Measurements from ENCODE around the gene BCLAF1. TPM values are rescaled to one million over a fixed set of nuclear protein-coding genes. Genes with fewer than 3 reads are reported as not detected.
A peak's percentile ranks its signal among the peaks of the same experiment; 100 is the strongest.
"Not testable (repeated sequence)": the region's sequence is repeated elsewhere in the genome, so short reads cannot be mapped to it uniquely, and the experiment has no call there.

The BCLAF1 gene
- total and polyA plus RNA-seq, 8 donors = 112 to 254 (median 198) TPM

DNA sequence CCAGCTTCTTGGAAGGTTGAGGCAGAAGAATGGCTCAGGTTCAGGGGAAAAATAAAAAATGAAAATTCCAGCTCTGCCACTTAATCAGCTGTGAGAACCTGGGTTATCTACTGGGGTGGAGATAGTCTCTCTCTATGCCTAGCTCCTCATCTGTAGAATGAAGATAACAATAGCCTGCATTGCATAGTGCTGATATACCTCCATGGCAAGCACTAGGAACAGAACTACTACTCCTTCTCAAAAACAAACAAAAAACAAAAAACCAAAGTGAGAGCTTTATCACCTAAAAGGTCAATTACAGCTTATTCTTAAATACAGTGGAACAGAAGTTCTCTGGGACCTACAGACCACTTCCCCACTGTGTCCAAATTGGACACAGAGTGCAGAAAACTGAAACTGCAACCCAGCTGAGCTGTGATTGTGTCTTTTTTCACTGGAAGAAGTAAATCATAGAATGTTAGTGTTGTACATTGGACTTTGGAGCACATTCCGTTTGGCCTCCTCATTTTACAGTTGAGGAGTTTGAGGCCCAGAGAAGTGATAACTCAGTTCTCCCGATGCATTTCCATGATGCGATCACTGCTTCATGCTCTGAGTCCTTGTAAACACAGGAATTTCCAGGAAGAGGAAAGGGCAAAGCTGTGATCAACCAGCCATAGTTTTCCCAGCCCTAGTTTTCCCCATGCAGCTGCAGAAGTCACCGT is 62.8 kb downstream of the BCLAF1 start:
- Histone ChIP-seq H3K27ac (no peak overlapping the region), H3K9me3 (no peaks in the 10 kb centered on the region), H3K4me1 (peaks cover 0 to 14% of the 10 kb centered on the region in 2 donors), H3K4me3 (peak overlapping the region in 1 of 2 donors; percentile 7), H3K27me3 (no peaks in the 10 kb centered on the region), H3K36me3 (no peaks in the 10 kb centered on the region)
- intact Hi-C loops (cut with DNase I) = loop anchor here in 1 of 2 donors (10.0 kb wide), 1 partner anchor 692 kb away; no protein-coding TSS in a partner anchor
- DNase-seq (no peak), ATAC-seq (peak; percentile 26)
- TF ChIP-seq, protein P1, sequence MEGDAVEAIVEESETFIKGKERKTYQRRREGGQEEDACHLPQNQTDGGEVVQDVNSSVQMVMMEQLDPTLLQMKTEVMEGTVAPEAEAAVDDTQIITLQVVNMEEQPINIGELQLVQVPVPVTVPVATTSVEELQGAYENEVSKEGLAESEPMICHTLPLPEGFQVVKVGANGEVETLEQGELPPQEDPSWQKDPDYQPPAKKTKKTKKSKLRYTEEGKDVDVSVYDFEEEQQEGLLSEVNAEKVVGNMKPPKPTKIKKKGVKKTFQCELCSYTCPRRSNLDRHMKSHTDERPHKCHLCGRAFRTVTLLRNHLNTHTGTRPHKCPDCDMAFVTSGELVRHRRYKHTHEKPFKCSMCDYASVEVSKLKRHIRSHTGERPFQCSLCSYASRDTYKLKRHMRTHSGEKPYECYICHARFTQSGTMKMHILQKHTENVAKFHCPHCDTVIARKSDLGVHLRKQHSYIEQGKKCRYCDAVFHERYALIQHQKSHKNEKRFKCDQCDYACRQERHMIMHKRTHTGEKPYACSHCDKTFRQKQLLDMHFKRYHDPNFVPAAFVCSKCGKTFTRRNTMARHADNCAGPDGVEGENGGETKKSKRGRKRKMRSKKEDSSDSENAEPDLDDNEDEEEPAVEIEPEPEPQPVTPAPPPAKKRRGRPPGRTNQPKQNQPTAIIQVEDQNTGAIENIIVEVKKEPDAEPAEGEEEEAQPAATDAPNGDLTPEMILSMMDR (IDR thresholded peaks at IDR 0.05) = no peak

DNA sequence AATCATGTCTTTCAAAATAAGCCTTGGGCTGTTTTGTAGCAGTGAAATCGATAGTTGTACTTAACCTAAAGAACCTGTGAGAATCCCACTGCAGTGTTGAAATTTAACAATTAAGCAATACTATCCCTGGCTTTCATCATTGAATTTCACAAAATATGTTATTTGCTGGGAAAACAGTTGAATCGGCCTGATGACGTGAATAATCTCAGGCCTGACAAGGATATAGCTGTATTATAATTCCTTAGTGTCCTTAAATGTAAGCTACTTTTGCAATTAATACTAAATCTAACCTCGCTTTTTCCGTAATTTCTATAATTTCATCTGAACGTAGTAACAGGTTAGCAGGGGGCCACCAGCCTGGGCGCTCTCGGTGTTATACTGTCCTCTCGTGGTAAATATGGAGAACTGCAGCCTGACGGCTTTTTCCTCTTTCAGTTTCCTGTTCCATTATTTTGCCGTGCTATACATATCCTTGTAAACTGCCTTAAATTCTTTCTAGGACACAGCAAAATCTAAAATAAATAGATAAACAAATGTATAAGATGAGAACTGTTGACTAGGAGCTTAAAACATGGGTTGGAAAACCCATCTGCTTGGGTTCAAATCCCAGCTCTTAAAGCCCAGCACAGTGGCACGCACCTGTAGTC is 63.5 kb downstream of the BCLAF1 start:
- Histone ChIP-seq H3K36me3 (no peaks in the 10 kb centered on the region), H3K27me3 (no peaks in the 10 kb centered on the region), H3K4me1 (peaks cover 0 to 14% of the 10 kb centered on the region in 2 donors), H3K4me3 (peak overlapping the region in 1 of 2 donors; percentile 7), H3K27ac (no peak overlapping the region), H3K9me3 (no peaks in the 10 kb centered on the region)
- TF ChIP-seq, protein P1 (IDR thresholded peaks at IDR 0.05) = peak; percentile 92 to 100
- DNase-seq (peak; percentile 54 to 81 (median 62)), ATAC-seq (peak; percentile 97)
- intact Hi-C loops (cut with DNase I) = loop anchor here in 1 of 2 donors (10.0 kb wide), 1 partner anchor 691 kb away; no protein-coding TSS in a partner anchor

DNA sequence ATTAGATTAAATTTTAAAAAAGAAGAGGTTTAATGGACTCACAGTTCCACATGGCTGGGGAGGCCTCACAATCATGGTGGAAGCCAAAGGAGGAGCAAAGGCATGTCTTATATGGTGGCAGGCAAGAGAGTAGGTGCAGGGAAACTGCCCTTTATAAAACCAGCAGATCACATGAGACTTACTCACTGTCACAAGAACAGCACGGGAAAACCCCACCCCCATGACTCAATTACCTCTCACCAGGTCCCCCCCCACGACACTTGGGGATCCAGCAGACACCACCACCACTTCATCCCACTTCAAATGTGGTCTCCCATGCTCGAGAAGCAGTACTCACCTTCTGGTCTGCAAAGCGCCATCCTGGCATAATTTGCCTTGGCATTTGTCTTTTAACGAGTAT is 64.2 kb downstream of the BCLAF1 start:
- Histone ChIP-seq H3K27me3 (no peaks in the 10 kb centered on the region), H3K4me3 (no peak overlapping the region), H3K27ac (no peak overlapping the region), H3K36me3 (no peaks in the 10 kb centered on the region), H3K9me3 (no peaks in the 10 kb centered on the region), H3K4me1 (peaks cover 0 to 14% of the 10 kb centered on the region in 2 donors)
- DNase-seq (no peak), ATAC-seq (no peak)
- intact Hi-C loops (cut with DNase I) = loop anchor here in 1 of 2 donors (10.0 kb wide), 1 partner anchor 691 kb away; no protein-coding TSS in a partner anchor
- TF ChIP-seq, protein P1 (IDR thresholded peaks at IDR 0.05) = no peak

DNA sequence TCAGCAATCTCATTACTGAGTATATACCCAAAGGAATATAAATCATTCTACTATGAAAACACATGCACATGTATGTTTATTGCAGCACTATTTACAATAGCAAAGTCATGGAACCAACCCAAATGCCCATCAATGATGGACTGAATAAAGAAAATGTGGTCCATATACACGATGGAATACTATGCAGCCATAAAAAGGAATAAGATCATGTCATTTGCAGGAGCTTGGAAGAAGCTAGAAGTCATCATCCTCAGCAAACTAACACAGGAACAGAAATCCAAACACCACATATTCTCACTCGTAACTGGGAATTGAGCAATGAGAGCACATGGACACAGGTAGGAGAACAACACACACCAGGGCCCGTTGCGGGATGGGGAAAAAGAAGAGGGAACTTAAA is 64.7 kb downstream of the BCLAF1 start:
- not testable (repeated sequence) for H3K27me3 ChIP-seq, ATAC-seq, H3K9me3 ChIP-seq, DNase-seq, H3K36me3 ChIP-seq, H3K4me3 ChIP-seq, H3K27ac ChIP-seq
- H3K4me1 ChIP-seq = peaks cover 0 to 14% of the 10 kb centered on the region in 2 donors
- intact Hi-C loops (cut with DNase I) = loop anchor here in 1 of 2 donors (10.0 kb wide), 1 partner anchor 690 kb away; no protein-coding TSS in a partner anchor

DNA sequence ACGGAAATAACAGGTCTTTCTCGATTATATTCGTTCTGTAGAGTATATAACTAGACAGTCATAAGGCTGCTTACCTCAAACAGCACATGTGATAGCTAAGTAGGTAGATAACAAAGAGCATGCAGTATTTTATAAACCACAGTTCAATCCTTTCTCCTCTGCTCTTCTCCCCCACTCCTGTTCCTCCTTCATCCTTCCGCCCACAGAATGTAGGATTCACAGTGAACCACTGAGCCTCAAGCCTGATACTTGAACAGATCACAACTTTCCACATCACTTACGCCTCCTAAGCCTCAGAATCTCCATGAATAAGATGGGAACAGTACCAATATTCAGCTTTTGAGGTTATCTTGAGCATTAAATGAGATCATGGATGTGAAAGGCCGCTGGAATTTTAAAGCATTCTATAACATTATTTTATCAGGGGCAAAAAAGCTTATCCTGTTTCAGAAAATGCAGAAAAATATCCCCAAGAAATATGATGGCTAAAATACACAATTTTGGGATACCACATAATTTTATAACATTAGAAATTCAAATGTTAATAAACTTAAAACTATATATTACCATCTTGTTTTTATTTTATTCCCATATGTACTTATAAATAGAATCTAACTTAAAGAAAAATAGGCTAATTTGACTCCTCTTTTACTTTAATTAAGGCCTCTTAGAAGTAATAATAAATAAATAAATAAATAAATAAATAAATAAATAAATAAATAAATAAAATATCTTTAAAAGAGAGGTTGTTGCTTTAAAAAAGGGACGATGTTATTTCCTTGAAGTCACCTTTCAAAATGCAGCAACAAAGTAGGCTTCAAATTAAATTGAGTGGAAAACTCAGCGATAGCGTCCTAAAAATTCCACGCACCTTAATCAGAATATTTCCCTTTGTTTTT is 72.9 kb downstream of the BCLAF1 start:
- H3K27me3 ChIP-seq = no peaks in the 10 kb centered on the region
- DNase-seq (no peak), ATAC-seq (no peak)
- H3K27ac ChIP-seq = no peak overlapping the region
- H3K9me3 ChIP-seq = peaks cover 0 to 2% of the 10 kb centered on the region in 2 donors
- no peaks in the 10 kb centered on the region for H3K4me1 ChIP-seq
- TF ChIP-seq, protein P1 (IDR thresholded peaks at IDR 0.05) = no peak
- H3K4me3 ChIP-seq = no peak overlapping the region
- intact Hi-C loops (cut with DNase I) = no loop called here
- H3K36me3 ChIP-seq = no peaks in the 10 kb centered on the region
